ENCODE results near the gene IQSEC2. TPM values are rescaled to one million over a fixed set of nuclear protein-coding genes. Genes with fewer than 3 reads are reported as not detected.

IQSEC2 gene
- total and polyA plus RNA-seq, 2 of the 4 experiments (the other 2 are of a cell fraction) = 2.5 to 11.4 TPM

GRCh38 chrX:53235566-53235965 lies 45.8 kb downstream of the IQSEC2 start:
- POLR2A ChIA-PET (ENCODE audit: unreplicated experiment) = no interaction called here
- H2BK15ac ChIP-seq (ENCODE audit: low read depth, low read length) = no peak overlapping the region
- WGBS, 2 experiments (ENCODE audit: extremely low coverage in 2 of 2, insufficient read length in 1 of 2) = 77% methylated on average over 4 of the region's 12 CpGs; no CpG with 5 or more reads in 1 of the 2 experiments
- no peak overlapping the region for H2AK9ac ChIP-seq (replicated peaks; ENCODE audit: low read depth, low read length, poor library complexity)
- BruUV-seq (replicated peaks) = no TSS peak
- H2AK5ac ChIP-seq (ENCODE audit: low read depth, low read length) = no peak overlapping the region
- no peak overlapping the region for H3K56ac ChIP-seq (ENCODE audit: extremely low read depth, insufficient read depth, low read length)
- H2BK5ac ChIP-seq (ENCODE audit: low read depth, low read length, poor library complexity, severe bottlenecking) = no peak overlapping the region
- no peak overlapping the region for H3K9ac ChIP-seq (ENCODE audit: low read depth, low read length)
- H3K79me1 ChIP-seq (ENCODE audit: low read depth in 1 of 2, low read length in 2 of 2) = no peaks in the 10 kb centered on the region; a peak in 1 of 4 replicates
- CTCF ChIA-PET = no interaction called here
- H3K27ac ChIP-seq (ENCODE audit: insufficient read depth, low read length) = no peak overlapping the region
- H4K8ac ChIP-seq (ENCODE audit: low read depth in 2 of 2, low read length in 2 of 2) = no peak overlapping the region
- no peak overlapping the region for H3K4me2 ChIP-seq (ENCODE audit: low read depth, low read length)
- H3K9me3 ChIP-seq (ENCODE audit: control insufficient read depth, insufficient read depth, low read length) = no peaks in the 10 kb centered on the region
- DNase-seq (no peak), ATAC-seq (ENCODE audit: low read depth) (no peak)
- no peak overlapping the region for H3K4me3 ChIP-seq (ENCODE audit: insufficient read depth, low read depth, low read length)
- H3K18ac ChIP-seq (ENCODE audit: low read depth, low read length) = no peak overlapping the region
- intact Hi-C loops (cut with micrococcal nuclease) = no loop called here
- in situ Hi-C loops (cut with MboI; ENCODE audit: low sequenced_read_pairs) = no loop called here
- peaks cover 14% of the 10 kb centered on the region; the same call in 1 of the 2 replicates for H3K36me3 ChIP-seq (ENCODE audit: control insufficient read depth, insufficient read depth, low read length)
- H2BK120ac ChIP-seq (ENCODE audit: low read depth, low read length) = no peak overlapping the region
- H3K9me1 ChIP-seq (ENCODE audit: insufficient read depth, low read length) = no peaks in the 10 kb centered on the region; the same call in 1 of the 2 replicates
- H4K5ac ChIP-seq (ENCODE audit: low read depth, low read length) = no peak overlapping the region
- dilution Hi-C loops (cut with HindIII; ENCODE audit: low sequenced_read_pairs, unreplicated experiment) = no loop called here
- H3K14ac ChIP-seq (replicated peaks; ENCODE audit: low read depth, low read length) = no peak overlapping the region
- TF ChIP-seq RFX5 (IDR thresholded peaks at IDR 0.05; ENCODE audit: low read depth, low read length) (no peak), RCOR1 (IDR thresholded peaks at IDR 0.05; ENCODE audit: insufficient replicate concordance, low read length) (no peak), RAD21 (IDR thresholded peaks at IDR 0.05; ENCODE audit: low read length) (no peak), SMC3 (IDR thresholded peaks at IDR 0.05; ENCODE audit: low read depth, low read length) (no peak), BHLHE40 (IDR thresholded peaks at IDR 0.05; ENCODE audit: low read depth, low read length) (no peak), MAZ (IDR thresholded peaks at IDR 0.05; ENCODE audit: borderline replicate concordance, low read depth, low read length) (no peak), CEBPB (IDR thresholded peaks at IDR 0.05; ENCODE audit: low read depth, low read length) (no peak), FOS (IDR thresholded peaks at IDR 0.05; ENCODE audit: low read depth, low read length) (no peak), USF2 (IDR thresholded peaks at IDR 0.05; ENCODE audit: low read depth, low read length) (no peak)
- H4K91ac ChIP-seq (ENCODE audit: insufficient read depth, low read depth, low read length) = no peak overlapping the region
- no peak overlapping the region for H3K4ac ChIP-seq (ENCODE audit: low read depth, low read length)
- H2BK20ac ChIP-seq (ENCODE audit: low read depth, low read length) = no peak overlapping the region
- no peak overlapping the region for H2AFZ ChIP-seq (replicated peaks; ENCODE audit: low read length, poor library complexity)
- H4K20me1 ChIP-seq (ENCODE audit: insufficient read depth, low read length) = no peaks in the 10 kb centered on the region
- no peak overlapping the region for H3K23ac ChIP-seq (ENCODE audit: low read depth, low read length)
- no peaks in the 10 kb centered on the region for H3K4me1 ChIP-seq (ENCODE audit: control insufficient read depth, insufficient read depth, low read length)
- peaks cover 28% of the 10 kb centered on the region for H3K27me3 ChIP-seq (ENCODE audit: control insufficient read depth, insufficient read depth, low read length)
